NCI-H748 treated with DMSO at 0.1 percent for 48 hours (cell line): ENCODE measurements around the gene KLHL22.

Experiments
- DNase-seq: peaks from one replicate; lab custom pipeline; 2025; lab: John Stamatoyannopoulos, UW

Gene KLHL22

GRCh38 chr22:20432244-20432686 lies 63.3 kb downstream of the KLHL22 start:
- no peak for DNase-seq

- no peak for DNase-seq
Observed at GRCh38 chr22:20431511-20432192, 63.9 kb downstream of the KLHL22 start.

DNA sequence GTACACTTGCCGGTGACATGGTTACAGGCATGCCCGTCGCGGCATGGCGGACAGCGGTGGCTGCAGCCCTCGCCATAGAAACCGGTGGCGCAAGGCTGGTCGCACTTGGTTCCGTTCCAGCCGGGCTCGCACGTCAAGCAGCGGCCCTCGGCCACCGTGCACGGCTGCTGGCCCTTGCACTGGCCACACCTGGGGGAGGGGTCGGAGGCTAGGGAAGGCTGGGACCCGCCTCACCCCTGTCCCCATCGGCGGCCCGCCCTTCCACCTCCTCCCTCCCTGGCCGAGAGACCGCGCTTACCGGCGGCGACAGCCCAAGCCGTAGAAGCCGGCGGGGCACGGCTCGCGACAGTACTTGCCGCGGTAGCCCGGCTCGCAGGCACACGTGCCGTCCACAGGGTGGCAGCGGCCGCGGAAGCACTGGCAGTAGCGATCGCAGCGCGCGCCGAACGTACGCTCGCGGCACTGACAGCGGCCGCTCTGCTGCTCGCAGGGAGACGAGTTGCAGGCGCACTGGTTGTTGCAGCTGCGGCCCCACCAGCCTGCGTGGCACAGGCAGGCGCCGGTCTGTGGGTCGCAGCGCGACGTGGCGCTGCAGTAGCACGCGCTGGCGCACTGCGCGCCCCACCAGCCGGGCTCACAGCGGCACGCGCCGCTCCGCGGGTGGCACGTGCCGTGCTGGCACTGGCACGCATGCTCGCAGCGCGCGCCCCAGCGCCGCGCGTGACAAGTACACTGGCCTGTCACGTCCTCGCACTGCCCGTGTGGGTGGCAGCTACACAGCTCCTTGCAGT lies 64.7 kb downstream of the KLHL22 start:
- DNase-seq, result no peak

- no peak for DNase-seq
Observed at GRCh38 chr22:20430101-20430719, 65.4 kb downstream of the KLHL22 start.

- no peak for DNase-seq
Observed at GRCh38 chr22:20429254-20430100, 66.1 kb downstream of the KLHL22 start.

DNA sequence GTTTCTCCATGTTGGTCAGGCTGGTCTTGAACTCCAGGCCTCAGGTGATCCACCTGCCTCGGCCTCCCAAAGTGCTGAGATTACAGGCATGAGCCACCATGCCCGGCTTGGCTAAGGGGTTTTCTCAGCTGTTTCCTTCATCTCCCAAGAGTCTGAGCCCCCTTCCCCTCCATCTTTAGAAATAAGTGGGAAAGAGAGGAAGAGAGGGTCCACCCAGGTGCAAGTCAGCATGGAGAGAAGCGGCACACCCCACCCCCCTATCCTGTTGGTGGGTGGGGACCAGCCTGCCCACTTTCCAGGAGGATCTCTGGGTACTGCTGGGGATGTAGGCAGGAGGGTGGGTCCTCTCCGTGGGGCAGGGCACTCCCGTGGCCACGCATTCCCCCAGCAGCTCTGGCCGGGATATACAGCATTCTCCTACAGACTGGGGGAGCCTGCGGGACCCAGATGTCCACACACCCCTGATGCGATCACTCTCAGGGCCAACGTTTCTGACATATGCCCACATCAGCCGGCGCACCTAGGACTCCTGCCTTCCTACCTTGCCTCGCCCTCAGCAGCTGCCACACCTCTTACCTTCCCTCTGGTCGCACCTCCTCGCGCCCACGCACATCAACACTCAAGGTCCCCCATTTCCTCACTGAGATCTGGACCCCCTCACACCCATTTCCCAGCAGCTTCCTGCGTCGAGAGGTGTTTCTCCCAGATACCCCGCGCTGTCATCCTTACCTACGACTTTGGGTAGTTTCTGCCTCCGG lies 66.9 kb downstream of the KLHL22 start:
- no peak for DNase-seq

DNA sequence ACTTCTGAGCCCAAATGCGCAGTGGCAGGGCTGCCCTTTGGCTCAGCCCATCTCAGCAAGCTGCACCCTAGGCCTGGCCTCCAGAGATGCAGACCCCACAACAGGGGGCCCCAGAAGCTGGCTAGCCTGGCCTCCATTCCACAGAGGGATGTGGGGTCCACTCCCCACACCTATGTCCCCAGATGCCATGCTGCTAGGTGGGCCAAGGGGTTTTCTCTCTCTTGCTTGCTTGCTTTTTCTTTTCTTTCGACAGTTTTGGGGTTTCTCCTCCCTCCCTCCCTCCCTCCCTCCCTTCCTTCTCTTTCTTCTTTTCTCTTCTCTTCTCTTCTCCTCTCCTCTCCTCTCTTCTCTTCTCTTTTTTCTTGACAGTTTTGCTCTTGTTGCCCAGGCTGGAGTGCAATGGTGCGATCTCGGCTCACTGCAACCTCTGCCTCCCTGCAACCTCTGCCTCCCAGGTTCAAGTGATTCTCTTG lies 67.6 kb downstream of the KLHL22 start:
- no peak for DNase-seq

DNA sequence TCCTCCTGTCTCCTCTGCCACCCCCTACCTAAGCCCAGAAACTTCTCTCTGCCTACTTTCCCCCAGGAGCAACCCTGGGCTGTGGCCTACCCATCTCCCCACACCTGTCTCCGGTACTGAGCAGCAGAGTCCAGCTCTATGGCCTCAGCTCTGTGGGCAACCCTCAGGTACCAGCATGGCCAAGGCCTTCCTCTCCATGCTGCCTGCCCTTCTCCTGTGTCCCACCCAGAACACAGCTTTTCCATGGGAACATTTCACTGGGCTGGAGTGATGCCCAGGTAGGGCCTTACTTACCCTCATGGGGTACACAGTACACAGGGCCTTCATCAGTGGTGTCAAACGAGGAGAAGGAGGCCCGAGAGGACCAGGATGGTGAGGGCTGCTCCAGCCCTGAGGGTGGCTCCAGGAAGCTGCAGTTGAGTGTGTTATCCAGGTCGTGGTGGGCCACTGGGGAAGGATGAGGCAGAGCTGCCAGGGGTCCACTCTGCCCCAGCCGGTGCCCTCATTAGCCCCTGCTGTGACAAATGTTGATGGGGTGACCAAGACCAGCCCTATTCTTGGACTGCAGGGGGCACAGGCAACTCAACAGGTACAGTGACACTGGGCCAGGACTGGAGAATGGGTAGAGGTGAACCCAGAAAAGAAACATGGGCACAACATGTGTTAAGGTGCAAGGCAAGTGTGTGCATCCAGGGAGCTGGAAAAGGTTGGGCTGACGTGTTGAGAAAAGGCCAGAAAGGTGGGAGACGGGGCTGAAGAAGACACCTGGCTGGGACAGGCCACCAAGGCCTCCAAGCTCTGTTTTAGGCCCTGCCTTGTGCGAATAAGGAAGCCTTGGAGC lies 68.3 kb downstream of the KLHL22 start:
- no peak for DNase-seq

DNA sequence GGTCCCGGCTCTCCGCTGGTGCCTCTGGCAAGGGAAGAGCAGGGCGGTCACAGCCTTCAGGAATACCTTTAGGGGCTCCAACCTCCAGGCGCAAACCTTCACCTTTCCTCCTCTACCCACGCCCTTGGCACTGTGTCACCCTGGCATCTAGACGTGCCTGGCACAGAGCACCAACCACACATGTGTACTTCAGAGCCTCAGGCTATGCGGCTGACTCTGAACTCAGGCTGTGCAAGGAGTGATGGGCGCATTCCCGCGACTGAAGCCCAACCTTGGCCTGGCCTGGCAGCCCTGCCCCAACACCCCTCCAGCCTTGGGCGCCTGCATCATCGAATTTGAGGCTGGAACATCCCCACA lies 69.4 kb downstream of the KLHL22 start:
- no peak for DNase-seq

GRCh38 chr22:20425566-20426258 lies 69.9 kb downstream of the KLHL22 start:
- DNase-seq, result no peak

DNA sequence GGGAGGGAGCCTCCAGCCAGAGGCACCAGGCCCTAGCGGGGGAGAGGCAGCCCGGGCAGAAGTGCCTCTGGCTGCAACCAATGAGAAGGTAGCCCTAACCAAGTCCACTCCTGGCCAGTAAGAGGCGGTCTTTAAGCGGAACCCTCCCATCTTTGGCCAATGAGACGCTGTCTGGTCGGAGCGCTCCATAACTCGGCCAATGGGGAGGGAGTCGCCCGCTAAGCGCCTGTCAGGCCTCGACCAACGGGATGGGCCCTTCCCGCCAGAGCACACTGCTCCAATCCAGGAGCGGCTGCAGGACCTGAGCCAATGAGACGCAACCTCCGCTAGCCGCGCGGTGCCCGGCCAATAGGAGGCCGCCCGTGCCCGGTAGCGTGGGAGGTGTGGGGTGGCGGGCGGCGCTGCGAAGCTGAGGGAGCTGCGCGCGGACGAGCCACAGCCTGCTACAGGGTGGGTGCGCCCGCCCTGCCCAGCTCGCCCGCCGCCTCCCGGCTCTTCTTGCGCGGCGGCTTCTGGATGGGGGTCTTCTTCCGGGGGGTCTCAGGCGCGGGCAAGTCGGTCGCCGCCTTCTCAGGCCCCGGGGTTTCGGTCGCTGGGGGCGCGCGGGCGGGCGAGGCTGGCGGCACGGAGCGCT lies 70.5 kb downstream of the KLHL22 start:
- DNase-seq, result no peak

- DNase-seq, result no peak
Observed at GRCh38 chr22:20424568-20424931, 71.0 kb downstream of the KLHL22 start.

DNA sequence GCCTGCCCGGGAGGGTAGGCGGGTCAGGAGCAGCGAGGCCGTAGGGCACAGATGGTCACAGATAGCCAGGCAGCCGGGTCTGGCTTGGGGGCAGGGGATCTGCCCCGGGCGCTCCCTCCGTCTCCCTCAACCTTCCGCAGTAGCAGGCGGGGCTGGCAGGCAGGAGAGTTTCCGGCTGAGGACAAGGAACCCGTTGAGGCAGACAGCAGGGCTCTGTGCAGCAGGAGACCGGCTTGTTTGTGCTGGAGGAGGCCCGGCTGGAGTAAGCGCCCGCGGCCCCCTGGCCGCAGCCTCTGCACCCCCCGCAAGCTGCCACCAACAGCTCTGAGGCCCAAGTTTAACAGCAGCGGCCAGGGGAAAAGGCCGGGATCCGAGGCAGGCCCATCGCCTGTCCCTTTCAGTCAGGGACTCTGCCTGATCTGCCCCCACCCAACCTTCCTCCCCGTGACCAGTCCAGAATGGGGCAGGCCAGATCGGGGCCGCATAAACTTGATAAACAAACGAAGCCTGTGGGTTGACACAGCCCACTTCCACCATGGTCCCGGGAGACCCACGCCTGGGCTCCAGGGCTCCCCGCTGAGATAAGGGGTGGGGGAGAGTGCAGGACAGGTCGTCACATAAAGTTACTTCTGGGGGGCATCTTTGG lies 71.6 kb downstream of the KLHL22 start:
- no peak for DNase-seq

DNA sequence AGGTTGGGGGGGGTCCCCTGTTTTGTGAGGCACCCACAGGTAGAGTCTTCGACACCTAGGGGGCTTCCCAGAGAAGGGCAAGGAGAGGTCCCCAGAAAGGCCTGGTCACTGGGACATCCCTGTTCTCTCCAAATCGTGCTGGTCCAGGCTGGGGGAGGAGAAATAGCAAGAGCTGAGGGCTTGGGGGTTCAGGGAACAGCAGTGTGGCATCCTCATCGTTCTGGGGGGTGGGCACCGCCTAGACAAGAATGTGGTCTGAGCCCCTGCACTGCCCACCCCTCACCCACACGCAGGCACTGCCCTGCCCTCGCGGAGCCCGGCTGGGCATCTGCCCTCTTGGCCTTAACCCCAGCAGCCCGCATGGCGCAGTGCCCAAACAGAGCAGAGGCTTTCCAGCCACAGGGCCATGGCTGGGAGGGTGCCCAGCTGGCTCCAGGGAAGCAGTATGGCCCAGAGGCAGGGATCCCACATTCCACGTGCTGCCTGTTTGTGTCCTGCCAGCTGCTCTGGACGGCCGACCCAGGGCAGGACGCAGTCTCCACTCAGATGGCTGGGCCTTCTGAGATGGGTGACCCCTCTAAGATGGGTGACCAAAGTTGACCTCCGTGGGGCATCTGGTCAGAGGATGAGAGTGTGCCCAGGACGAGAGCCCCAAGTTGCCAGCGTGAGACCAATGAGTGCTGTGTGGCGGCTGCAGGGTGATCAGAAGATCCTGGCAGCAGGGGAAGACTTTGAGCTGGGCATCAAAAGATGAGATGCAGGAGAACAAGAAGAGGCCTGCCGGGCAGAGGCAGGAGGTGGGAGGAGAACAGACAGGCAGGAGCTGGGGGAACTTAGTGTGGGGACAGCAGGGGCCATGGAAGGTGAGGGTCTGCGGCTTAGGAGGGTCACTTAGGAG lies 72.3 kb downstream of the KLHL22 start:
- DNase-seq, result no peak

GRCh38 chr22:20422271-20423007 lies 73.2 kb downstream of the KLHL22 start:
- DNase-seq, result no peak

- DNase-seq, result no peak
Observed at GRCh38 chr22:20421507-20421874, 74.1 kb downstream of the KLHL22 start.

DNA sequence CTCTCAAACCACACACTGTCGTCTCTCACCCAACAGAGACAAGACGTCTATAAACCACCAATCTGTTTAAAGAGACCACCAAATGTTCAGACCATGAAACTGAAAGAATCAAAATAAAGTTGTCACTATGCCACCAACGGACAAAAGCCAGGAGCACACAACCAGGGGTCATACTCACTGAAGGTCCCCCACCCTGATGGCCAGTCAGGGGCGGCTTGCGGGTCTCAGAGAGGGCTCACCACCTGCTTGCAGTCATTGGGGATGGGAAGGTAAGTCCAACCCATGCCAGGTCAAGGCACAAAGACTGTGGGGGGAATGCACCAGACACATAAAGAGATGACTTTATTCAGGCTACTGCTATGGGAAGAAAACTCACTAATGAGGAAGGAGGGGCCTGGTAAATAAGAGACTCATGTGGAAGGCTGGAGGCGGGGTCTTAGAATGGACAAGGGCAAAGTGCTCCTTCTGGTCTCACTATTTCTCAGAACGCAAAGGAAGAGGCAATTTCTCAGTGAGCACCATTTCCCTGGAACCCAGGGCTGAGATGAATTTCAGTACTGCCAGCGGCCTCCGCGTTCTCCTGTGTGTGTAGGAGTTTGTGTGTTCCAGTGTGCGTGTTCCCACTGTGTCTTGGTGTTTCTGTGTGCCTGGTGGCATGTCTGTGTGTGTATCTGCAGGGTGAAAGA lies 75.3 kb downstream of the KLHL22 start:
- no peak for DNase-seq
